Superior temporal gyrus (tissue), 1 donor: Measurements from ENCODE around the gene EFL1.
"Not testable (repeated sequence)": the region's sequence is repeated elsewhere in the genome, so short reads cannot be mapped to it uniquely, and the experiment has no call there.

Experiments used
- DNase-seq: peaks from one replicate; pipeline ENCODE4 v3.0.0-alpha.2; 2016; ENCODE audit errors: extremely low spot score

The EFL1 gene

GRCh38 chr15:82197733-82198594, 64.6 kb downstream of the EFL1 start:
- peak; percentile 97 for DNase-seq

- no peak for DNase-seq
Observed at GRCh38 chr15:82196353-82196752, 66.2 kb downstream of the EFL1 start.

- not testable (repeated sequence) for DNase-seq
Observed at GRCh38 chr15:82195818-82196217, 66.7 kb downstream of the EFL1 start.

- not testable (repeated sequence) for DNase-seq
Observed at GRCh38 chr15:82194488-82194887, 68.0 kb downstream of the EFL1 start.

- DNase-seq, result not testable (repeated sequence)
Observed at GRCh38 chr15:82193435-82193834, 69.1 kb downstream of the EFL1 start.

- not testable (repeated sequence) for DNase-seq
Observed at GRCh38 chr15:82192394-82192793, 70.1 kb downstream of the EFL1 start.

GRCh38 chr15:82186719-82187406, 75.7 kb downstream of the EFL1 start:
- DNase-seq, result no peak

- DNase-seq, result no peak
Observed at GRCh38 chr15:82186161-82186560, 76.4 kb downstream of the EFL1 start.

GRCh38 chr15:82184776-82185175, 77.8 kb downstream of the EFL1 start:
- DNase-seq, result peak; percentile 57

GRCh38 chr15:82184355-82184754, 78.2 kb downstream of the EFL1 start:
- no peak for DNase-seq

GRCh38 chr15:82183121-82184031, 79.2 kb downstream of the EFL1 start:
- peak; percentile 70 for DNase-seq

- DNase-seq, result no peak
Observed at GRCh38 chr15:82181371-82181770, 81.2 kb downstream of the EFL1 start.

GRCh38 chr15:82178061-82178460, 84.5 kb downstream of the EFL1 start:
- DNase-seq, result no peak

GRCh38 chr15:82177291-82178010, 85.1 kb downstream of the EFL1 start:
- no peak for DNase-seq

GRCh38 chr15:82176542-82176941, 86.0 kb downstream of the EFL1 start:
- no peak for DNase-seq

- no peak for DNase-seq
Observed at GRCh38 chr15:82174471-82175235, 87.9 kb downstream of the EFL1 start.

- no peak for DNase-seq
Observed at GRCh38 chr15:82173108-82173507, 89.4 kb downstream of the EFL1 start.

GRCh38 chr15:82172506-82172905, 90.0 kb downstream of the EFL1 start:
- no peak for DNase-seq

GRCh38 chr15:82168757-82169156, 93.8 kb downstream of the EFL1 start:
- DNase-seq, result no peak

GRCh38 chr15:82168296-82168695, 94.2 kb downstream of the EFL1 start:
- no peak for DNase-seq
